SU-DHL-6 (cell line): ENCODE data around the gene CRYBG1.

ENCODE experiments used
- CTCF ChIP-seq: fragments of 200-600 bp; sonication (generic); IDR thresholded peaks from one replicate; pipeline ENCODE4 v1.5.1; 2017; ENCODE audit warnings: antibody characterized with exemption, mild to moderate bottlenecking, low read length, moderate library complexity; ENCODE audit not compliant: insufficient read depth, poor library complexity, severe bottlenecking
- EZH2phosphoT487 ChIP-seq: fragments of 200-600 bp; sonication (generic), shearing (Covaris generic); conservative IDR thresholded peaks from 2 replicates; pipeline ENCODE4 v1.6.1; 2018; ENCODE audit warnings: mild to moderate bottlenecking, antibody characterized with exemption, low read length, moderate library complexity, mixed read lengths

- TF ChIP-seq CTCF (no peak), EZH2phosphoT487 (no peak)
Measured at GRCh38 chr6:106614166-106614565, 253.6 kb downstream of the CRYBG1 start.
